Stimulated activated naive CD4-positive, alpha-beta T cell treated with Interleukin-2 at 50 U/mL for 16 hours (primary cell): Measurements from ENCODE around the gene LRIG1.

Experiments
- DNase-seq: peaks from one replicate; lab custom pipeline; 2025; lab: John Stamatoyannopoulos, UW

LRIG1 gene

DNA sequence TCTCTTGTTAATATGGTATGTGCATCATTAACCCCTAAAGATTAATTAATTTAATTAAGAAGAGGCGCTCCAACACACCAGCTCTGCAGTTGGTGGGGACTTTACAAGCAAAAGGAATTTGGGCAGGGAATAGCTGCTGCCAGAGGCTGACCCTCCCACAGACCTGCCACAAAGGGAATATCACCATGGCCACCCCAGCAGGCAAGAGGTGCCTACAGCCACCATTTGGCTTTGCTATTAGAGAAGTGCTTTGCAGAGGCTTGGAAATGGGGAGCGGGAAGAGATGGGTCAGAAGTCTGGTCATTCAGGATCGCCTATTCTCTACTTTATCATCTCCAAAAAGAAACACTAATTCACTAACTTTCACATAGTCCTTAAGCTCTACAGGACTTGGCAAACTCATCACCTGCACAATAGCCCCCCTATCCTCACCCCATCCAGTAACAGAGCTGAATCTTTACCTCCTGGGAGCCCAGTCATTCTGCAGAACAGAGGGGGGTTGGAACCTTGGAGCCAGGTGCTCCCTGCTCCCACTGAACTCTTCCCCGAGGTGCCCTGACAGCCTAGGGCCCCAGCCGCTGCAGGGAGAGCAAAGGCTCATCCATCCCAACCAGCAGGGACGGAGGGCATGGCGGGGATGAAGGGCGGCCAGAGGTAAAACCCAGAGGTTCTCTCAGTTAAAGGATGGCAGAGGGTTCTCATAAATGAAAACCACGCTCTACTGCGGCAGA, 29.7 kb downstream of the LRIG1 start:
- DNase-seq = no peak

- no peak for DNase-seq
Observed at GRCh38 chr3:66470285-66470684, 30.5 kb downstream of the LRIG1 start.

GRCh38 chr3:66469220-66469640, 31.6 kb downstream of the LRIG1 start:
- no peak for DNase-seq

DNA sequence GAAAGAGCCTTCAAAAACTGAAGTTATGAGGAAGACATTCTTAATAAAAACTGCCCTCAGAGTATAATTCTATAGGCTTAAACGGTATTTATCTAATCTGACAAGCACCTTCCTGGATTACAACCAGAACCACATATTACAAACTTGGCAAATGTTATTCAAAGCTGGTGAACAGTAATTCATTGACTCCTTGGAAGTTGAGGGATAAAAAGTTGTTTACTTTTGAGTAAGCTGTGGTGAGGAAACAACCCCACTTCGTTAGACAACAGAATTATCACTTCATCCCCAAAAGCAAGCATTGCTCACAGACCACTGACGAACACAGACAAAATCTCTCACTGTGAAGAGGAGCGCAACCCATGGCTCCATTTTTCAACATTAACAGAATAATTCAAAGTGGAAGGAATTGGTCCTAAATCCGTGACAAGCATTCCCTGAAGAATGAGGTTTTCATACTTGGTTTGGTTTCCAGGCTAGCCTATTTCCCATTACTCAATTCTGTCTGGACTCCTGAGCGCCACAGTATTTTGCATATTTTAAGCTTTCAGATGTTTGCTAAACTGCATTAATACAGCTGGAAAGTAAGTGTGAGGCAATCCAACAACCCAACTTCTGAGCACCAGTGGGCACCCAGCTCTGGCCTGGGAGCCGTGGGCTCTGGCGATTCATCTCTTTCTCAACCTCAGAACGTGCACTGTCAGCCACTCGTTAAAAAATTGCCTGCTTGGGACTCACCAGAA, 32.7 kb downstream of the LRIG1 start:
- DNase-seq = no peak

DNA sequence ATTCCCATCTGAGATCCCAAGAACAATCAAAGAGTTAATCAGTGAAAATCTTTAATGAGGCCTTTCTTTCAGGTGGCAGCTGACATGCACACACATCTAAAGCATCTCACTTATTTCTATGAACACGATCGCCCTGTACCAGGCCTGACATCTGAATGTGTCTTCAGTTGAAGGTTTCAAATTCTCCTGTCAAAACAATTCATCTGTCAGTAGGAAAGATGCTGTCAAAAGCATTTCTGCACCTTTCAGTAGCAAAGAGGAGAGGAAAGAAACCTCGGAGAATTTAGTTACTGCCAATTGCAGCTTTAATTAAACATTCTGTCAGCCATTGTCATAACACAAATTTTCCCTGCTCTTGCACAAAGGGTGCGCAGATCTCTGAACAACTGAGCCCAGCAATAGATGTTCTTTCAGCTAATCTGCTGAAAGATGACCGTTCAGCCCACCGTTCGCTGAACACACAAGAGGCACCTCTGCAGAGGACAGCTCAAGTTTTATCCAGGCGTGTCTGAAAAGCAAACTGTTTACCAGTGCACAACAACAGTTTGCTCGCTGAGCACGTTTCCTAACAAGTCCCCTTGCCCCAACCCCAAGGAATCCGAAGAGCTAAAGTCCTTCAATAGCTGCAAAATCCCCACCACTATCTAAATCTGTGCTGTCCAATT, 34.1 kb downstream of the LRIG1 start:
- DNase-seq = no peak

DNA sequence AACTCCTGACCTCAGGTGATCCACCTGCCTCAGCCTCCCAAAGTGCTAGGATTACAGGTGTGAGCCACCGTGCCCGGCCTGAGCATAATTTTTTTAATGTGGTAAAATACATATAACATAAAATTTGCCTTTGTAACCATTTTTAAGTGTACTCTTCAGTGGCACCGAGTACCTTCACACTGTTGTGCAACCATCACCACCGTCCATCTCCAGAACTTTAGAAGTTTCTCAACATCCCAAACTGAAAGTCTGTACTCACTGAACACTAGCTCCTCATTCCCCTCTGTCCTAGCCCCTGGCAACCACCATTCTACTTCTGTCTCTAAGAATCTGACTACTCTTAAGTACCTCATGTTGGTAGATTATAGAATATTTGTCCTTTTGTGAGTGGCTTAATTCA, 35.2 kb downstream of the LRIG1 start:
- no peak for DNase-seq

- no peak for DNase-seq
Observed at GRCh38 chr3:66465034-66465433, 35.8 kb downstream of the LRIG1 start.

- DNase-seq = no peak
Observed at GRCh38 chr3:66464512-66464894, 36.3 kb downstream of the LRIG1 start.

GRCh38 chr3:66463730-66464511, 36.9 kb downstream of the LRIG1 start:
- no peak for DNase-seq

DNA sequence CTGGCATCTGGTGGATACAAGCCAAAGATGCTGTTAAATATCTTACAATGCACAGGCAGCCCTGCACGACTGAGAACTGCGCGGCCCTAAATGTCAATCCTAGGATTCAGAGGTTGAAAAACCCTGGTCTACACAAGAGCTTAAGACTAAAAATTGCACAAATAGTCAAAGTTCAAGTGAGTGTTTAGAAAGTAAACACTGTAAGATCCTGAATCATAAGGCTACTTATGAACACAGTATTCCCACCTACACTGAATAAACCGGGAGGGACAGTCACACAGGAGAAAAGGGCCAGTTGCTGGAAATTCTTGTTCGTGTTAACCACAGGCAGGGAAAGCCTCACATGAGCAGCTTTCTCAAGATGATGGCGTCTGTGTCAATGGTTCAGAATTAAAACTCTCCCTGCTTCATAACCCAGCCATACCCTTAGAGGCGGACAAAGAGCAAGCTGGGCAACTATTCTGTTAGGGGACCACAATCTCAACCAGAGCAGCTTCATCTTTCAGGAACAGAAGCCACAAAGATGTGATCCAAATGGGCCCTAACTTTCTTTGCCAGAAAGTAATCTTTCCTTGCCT, 37.7 kb downstream of the LRIG1 start:
- DNase-seq = no peak

GRCh38 chr3:66457252-66457651, 43.6 kb downstream of the LRIG1 start:
- no peak for DNase-seq

DNA sequence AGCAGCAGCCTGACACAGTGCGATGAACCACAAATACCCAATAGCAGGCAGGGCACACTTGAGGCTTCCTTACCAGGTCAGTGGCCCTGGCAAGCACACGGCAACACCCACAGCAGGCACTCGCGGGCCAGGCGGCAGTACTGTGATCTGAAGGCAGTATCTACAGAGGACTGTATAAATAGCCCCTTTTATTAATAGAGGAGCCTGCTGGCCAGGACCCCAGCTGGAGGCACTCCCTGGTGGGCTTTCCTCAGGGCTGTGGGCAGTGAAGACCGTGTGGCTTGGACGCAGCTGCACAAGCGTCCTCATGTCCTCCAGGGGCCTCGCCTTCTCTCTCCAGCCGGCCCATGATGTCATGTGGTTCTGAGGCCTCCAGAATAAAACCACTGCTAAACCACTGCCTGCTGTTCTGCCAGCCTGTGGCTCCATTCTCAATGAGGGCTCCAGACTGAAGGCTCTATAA, 44.1 kb downstream of the LRIG1 start:
- no peak for DNase-seq

DNA sequence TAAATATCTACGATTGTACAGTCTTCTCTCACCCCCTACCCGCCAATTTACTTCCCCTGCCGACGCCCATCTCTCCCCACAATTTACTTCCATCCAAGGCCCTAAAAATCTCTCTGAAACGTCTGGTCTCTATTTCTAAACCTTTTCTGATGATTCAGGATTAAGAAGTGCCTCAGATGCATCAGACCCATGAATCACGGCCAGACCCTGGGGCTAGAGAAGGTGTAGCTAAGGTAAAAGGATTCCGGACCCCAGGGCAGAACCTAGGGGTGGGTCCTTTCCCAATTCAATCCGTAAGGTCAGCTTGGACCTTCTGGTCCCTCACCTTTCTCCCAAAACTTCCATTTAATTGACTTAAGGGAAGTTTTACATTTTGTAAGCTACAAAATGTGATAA, 46.4 kb downstream of the LRIG1 start:
- no peak for DNase-seq

GRCh38 chr3:66453651-66454463, 47.0 kb downstream of the LRIG1 start:
- DNase-seq = no peak

GRCh38 chr3:66452303-66453011, 48.4 kb downstream of the LRIG1 start:
- DNase-seq = no peak

DNA sequence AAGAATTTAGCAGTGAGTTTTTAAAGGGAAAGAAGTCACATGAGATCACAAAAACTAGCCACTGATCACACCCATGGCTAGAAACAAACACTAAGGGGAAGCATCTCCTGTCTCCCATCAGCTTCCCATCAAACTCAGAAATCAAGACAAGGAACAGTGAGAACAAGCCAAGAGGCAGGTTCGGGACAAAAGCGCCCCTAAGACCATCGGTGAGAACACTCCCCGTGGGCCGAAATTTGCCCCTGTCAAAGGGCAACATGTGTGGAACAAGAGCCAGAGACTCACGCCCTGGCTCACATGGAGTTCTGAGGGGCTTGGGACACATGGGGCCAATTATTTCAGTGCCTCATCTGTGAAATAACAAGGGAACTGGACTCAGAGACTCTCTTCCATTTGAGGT, 49.1 kb downstream of the LRIG1 start:
- no peak for DNase-seq

DNA sequence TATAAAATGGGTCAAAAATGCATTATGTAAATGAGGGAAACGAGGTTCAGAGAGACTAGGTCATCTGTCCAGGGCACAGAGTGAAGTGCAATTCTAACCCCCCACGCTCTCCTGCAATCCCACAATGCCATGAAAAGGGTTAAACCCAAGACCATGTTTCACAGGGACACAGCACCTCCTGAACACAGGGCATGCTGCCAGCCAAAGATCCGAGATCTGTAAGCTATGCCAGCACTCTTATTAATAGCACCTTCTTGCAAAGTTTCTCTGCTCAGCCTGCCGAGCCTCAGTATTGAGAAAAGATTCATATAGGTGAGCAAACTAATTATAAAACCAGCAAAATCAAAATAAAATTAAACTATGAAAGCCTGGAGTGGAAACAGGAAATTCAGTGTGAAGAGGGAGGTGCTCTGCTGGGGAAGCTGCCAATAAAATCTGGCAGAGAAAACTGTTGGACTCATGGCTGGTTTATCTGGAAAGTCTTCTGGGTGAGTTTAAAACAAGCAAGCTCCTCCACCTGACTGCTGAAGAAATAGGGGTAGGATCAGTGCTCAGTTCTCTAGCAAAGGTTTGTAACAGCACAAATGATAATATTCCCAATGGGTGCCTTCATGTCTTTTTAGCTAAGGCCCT, 50.3 kb downstream of the LRIG1 start:
- DNase-seq = no peak

DNA sequence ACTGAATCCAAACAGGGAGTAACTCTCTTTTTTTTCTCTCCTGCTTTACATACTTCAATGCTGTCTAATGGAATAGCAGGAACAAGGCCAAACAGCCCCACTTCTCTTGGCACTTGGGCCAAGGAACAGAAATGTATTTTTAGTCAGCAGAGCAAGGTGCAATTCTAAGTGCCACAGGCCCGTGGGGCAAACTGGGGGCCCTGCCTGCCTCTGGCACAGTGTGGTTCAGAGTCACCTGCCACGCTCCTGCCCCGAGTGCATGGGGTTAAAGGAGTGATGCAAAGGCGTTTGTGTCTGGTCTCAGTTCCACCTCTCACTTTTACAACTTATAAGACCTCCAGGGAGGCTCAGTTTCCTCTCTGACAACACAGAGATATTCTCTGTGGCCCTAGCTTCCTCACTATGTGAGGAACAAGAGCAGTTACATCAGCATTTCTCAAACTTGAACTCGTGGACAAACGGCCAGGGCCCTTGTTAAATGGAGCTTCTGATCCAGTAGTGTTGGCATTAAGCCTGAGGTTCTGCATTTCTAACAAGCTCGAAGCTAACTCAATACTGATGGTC, 51.3 kb downstream of the LRIG1 start:
- no peak for DNase-seq

- DNase-seq = no peak
Observed at GRCh38 chr3:66444146-66444644, 56.6 kb downstream of the LRIG1 start.
